22Rv1 (cell line): Measurements from ENCODE around the gene LYPD6B.

Experiments
- H3K27ac ChIP-seq: fragments of 450-650 bp; 2 replicates; pipeline ENCODE4 v1.5.1; 2017
- ZFX ChIP-seq: fragments of 450-650 bp; IDR thresholded peaks from 2 replicates; pipeline ENCODE4 v1.6.1; 2017; ENCODE audit warnings: antibody characterized with exemption, borderline replicate concordance
- TF ChIP-seq, protein P1 (sequence below): fragments of 450-650 bp; IDR thresholded peaks from 2 replicates; pipeline ENCODE4 v1.5.1; 2017; ENCODE audit warnings: mild to moderate bottlenecking

LYPD6B gene

DNA sequence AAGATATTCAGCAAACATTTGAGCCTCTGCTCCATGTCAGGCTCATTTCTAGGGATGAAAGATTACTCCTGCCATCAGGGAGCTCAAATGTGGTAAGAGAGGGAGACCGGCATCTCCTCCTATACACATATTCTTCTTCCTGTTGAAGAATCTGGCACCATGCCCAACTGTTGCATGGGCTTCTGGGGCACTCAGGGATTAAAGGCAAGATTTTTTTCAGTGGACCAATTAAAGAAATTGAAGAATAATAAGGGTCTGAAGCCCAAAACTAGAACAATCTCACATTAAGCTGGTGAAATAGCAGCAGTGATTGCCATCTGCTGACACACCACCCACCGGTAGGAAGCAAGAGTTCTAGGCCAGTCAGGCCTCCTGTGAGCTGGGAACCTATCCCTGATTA lies 146.5 kb downstream of the LYPD6B start:
- H3K27ac ChIP-seq: no peak overlapping the region
- TF ChIP-seq, protein P1, sequence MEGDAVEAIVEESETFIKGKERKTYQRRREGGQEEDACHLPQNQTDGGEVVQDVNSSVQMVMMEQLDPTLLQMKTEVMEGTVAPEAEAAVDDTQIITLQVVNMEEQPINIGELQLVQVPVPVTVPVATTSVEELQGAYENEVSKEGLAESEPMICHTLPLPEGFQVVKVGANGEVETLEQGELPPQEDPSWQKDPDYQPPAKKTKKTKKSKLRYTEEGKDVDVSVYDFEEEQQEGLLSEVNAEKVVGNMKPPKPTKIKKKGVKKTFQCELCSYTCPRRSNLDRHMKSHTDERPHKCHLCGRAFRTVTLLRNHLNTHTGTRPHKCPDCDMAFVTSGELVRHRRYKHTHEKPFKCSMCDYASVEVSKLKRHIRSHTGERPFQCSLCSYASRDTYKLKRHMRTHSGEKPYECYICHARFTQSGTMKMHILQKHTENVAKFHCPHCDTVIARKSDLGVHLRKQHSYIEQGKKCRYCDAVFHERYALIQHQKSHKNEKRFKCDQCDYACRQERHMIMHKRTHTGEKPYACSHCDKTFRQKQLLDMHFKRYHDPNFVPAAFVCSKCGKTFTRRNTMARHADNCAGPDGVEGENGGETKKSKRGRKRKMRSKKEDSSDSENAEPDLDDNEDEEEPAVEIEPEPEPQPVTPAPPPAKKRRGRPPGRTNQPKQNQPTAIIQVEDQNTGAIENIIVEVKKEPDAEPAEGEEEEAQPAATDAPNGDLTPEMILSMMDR: no peak
- TF ChIP-seq ZFX: no peak

DNA sequence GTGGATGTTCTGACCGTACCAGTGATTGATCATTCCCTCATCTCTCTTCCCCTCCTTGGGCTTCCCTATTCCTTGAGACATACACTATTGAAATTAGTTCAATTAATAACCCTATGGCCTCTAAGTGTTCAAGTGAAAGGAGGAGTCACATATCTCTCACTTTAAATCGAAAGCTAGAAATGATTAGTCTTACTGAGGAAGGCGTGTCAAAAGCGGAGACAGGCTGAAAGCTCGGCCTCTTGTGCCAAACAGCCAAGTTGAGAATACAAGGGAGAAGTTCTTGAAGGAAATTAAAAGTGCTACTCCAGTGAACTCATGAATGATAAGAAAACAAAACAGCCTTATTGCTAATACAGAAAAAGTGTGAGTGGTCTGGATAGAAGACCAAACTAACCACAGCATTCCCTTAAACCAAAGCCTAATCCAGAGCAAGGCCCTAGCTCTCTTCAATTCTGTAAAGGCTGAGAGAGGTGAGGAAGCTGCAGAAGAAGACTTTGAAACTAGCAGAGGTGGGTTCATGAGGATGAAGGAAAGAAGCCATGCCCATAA lies 147.5 kb downstream of the LYPD6B start:
- TF ChIP-seq, protein P1: no peak
- no peak for TF ChIP-seq ZFX
- no peak overlapping the region for H3K27ac ChIP-seq

DNA sequence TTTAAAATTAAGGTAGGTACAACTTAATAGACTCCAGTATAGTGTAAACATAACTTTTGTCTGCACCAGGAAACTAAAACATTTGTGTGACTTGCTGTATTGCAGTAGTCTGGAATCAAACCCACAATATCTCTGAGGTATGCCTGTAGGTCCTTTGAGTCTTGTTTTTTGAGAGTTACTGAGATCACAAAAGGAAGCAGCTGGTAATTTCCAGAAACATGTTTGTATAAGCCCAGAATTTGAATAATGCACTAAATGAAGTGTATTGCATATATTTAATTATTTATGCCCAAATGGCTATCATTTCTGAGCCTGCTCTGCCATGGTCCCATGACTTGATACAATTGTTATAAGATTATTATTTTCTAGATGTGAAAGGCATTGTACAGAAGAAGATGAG lies 148.6 kb downstream of the LYPD6B start:
- no peak overlapping the region for H3K27ac ChIP-seq
- no peak for TF ChIP-seq ZFX
- TF ChIP-seq, protein P1: no peak

DNA sequence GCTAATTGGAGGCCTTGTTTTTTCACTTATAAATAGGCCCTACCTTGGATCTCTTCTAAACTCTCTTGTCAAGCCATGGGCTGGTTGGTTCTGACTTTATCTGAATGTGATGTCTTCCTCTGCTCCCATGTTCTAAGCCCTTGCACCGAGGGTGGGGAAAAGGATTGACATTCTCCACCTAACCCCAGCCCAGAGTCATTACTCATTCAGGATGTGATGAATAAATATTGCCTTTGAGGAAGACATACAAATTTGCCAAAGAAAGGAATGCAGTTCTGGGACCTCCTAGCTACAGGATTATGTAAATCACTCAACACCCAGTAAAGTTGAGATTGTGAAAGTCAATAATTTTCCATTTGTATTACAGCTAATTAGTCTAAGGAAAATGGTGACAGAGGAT lies 149.8 kb downstream of the LYPD6B start:
- H3K27ac ChIP-seq: no peak overlapping the region
- no peak for TF ChIP-seq ZFX
- TF ChIP-seq, protein P1: no peak

DNA sequence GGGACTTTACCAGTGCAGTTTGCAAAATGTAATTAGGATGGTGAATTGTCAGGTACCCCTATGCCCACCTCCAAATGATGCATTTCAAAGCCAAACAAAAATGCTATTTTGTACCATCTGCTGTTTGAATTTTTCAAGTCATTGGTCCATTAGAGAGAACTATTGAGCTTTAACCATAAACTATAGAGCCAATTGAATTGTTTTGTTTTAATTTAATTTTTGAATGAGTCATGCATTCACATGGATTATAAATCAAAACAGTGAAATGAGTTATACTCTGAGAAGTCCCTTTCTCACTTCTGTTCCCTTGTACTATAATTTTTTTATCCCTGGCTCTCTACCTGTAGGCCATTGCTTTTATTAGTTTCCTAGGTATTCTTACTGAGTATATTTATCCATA lies 151.3 kb downstream of the LYPD6B start:
- H3K27ac ChIP-seq: no peak overlapping the region
- no peak for TF ChIP-seq ZFX
- TF ChIP-seq, protein P1: no peak

DNA sequence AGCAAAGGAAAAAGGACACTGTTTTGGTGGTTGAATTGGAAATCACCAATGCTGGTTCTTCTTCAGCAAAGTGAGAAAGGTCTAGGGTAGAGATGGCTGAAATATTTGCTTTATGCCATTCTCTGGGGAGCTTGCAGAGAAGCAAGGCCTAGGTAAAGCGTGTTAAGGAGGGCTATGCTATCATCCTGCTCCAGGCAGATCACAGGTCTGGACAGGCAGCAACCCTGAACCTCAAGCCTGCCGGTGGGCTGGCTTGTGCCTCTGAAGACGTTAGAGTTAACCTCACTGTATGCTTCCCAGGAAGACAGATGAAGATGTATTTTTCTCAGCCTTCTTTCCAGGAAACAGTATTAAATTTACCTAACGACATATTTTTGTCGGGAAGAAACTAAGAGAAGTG lies 153.4 kb downstream of the LYPD6B start:
- TF ChIP-seq ZFX: no peak
- TF ChIP-seq, protein P1: no peak
- H3K27ac ChIP-seq: no peak overlapping the region

DNA sequence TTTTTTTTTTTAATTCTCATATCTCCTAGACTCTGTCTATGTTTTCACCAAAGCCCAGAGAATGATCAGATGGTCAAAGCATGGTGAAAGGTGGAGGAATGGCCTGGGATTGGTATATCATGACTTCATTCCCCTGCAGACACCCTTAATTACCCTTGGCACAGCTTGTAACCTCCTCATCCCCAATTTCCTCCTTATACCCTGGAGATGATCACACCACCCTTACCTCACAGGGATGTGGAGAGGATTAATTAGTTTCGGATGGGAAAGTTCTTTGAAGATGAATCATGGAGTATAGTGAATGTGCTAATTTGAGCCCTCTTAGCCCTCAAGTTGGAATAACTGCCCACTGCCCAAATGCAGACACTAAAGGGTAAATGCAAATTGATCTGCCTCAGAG lies 153.9 kb downstream of the LYPD6B start:
- TF ChIP-seq, protein P1: no peak
- TF ChIP-seq ZFX: no peak
- no peak overlapping the region for H3K27ac ChIP-seq
